ENCODE results near the gene PSMB4. TPM values are rescaled to one million over a fixed set of nuclear protein-coding genes. Genes with fewer than 3 reads are reported as not detected.

The PSMB4 gene
- total and polyA plus RNA-seq, 2 experiments from 2014 or later: 348 to 417 TPM

DNA sequence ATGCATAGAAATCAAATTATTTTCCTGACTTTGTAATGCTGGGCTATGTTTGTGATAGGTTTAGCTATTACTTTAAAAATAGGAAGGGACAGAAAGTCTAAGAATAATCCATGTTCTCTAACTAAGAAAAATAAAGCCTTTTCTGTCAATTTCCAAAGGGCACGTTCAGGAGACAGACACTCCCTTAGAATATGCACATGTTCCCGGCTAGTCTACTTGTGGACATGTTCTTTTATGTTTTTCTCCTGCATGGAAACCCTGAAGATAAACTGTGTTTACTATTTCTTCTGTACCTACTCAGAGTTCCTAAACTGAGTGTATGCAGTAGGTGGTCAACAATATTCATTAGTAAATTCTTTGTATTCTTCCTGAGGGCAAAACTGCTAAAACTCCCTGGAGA, 12.5 kb downstream of the PSMB4 start (continued):
- TF ChIP-seq, protein P1, sequence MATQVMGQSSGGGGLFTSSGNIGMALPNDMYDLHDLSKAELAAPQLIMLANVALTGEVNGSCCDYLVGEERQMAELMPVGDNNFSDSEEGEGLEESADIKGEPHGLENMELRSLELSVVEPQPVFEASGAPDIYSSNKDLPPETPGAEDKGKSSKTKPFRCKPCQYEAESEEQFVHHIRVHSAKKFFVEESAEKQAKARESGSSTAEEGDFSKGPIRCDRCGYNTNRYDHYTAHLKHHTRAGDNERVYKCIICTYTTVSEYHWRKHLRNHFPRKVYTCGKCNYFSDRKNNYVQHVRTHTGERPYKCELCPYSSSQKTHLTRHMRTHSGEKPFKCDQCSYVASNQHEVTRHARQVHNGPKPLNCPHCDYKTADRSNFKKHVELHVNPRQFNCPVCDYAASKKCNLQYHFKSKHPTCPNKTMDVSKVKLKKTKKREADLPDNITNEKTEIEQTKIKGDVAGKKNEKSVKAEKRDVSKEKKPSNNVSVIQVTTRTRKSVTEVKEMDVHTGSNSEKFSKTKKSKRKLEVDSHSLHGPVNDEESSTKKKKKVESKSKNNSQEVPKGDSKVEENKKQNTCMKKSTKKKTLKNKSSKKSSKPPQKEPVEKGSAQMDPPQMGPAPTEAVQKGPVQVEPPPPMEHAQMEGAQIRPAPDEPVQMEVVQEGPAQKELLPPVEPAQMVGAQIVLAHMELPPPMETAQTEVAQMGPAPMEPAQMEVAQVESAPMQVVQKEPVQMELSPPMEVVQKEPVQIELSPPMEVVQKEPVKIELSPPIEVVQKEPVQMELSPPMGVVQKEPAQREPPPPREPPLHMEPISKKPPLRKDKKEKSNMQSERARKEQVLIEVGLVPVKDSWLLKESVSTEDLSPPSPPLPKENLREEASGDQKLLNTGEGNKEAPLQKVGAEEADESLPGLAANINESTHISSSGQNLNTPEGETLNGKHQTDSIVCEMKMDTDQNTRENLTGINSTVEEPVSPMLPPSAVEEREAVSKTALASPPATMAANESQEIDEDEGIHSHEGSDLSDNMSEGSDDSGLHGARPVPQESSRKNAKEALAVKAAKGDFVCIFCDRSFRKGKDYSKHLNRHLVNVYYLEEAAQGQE (IDR thresholded peaks at IDR 0.05; ENCODE audit: unreplicated experiment): no peak
- TF ChIP-seq ZNF114 (CRISPR knock-in tag; IDR thresholded peaks at IDR 0.05) (no peak), JUNB (IDR thresholded peaks at IDR 0.05; ENCODE audit: unreplicated experiment) (no peak), ZNF331 (CRISPR knock-in tag; IDR thresholded peaks at IDR 0.05; ENCODE audit: low read depth) (no peak)

GRCh38 chr1:151416231-151416630, 16.9 kb downstream of the PSMB4 start:
- DNase-seq (ENCODE audit: low spot score) (no peak), ATAC-seq (no peak)
- peaks cover 5% of the 10 kb centered on the region for H3K27me3 Mint-ChIP-seq (ENCODE audit: insufficient read depth, low read depth, poor library complexity)
- H3K4me3 Mint-ChIP-seq: no peak overlapping the region
- Histone ChIP-seq H3K36me3 (ENCODE audit: insufficient read depth) (peaks cover 30% of the 10 kb centered on the region), H3K9me2 (ENCODE audit: insufficient read depth) (no peaks in the 10 kb centered on the region), H3K4me2 (no peak overlapping the region), H3K79me2 (replicated peaks; ENCODE audit: insufficient read depth) (no peaks in the 10 kb centered on the region), H3F3A (replicated peaks; ENCODE audit: low read depth) (no peaks in the 10 kb centered on the region; the same call in 1 of the 2 replicates), H3K27me3 (ENCODE audit: insufficient read depth) (no peaks in the 10 kb centered on the region), H4K20me1 (replicated peaks; ENCODE audit: insufficient read depth) (peaks cover 2% of the 10 kb centered on the region), H3K27ac (ENCODE audit: low read depth) (no peak overlapping the region), H3K4me3 (no peak overlapping the region), H2AFZ (no peak overlapping the region), H3K4me1 (ENCODE audit: insufficient read depth) (no peaks in the 10 kb centered on the region)
- H3K27ac Mint-ChIP-seq: no peak overlapping the region
- no peaks in the 10 kb centered on the region for H3K4me1 Mint-ChIP-seq
- TF ChIP-seq STAT1 (IDR thresholded peaks at IDR 0.05; ENCODE audit: unreplicated experiment) (no peak), ZNF331 (CRISPR knock-in tag; IDR thresholded peaks at IDR 0.05; ENCODE audit: low read depth) (no peak), CTCF (conservative IDR thresholded peaks at IDR 0.05; ENCODE audit: low read depth in 2 of 2) (no peak), ZNF462 (CRISPR knock-in tag; IDR thresholded peaks at IDR 0.05) (no peak), EZH2 (IDR thresholded peaks at IDR 0.05; ENCODE audit: low read depth, unreplicated experiment) (no peak), EZH2phosphoT487 (IDR thresholded peaks at IDR 0.05; ENCODE audit: unreplicated experiment) (no peak), JUNB (IDR thresholded peaks at IDR 0.05; ENCODE audit: unreplicated experiment) (no peak), POLR2AphosphoS5 (IDR thresholded peaks at IDR 0.05; ENCODE audit: low read depth) (no peak), CREB1 (CRISPR knock-in tag; IDR thresholded peaks at IDR 0.05; ENCODE audit: low read depth) (no peak), NANOG (IDR thresholded peaks at IDR 0.05; ENCODE audit: borderline replicate concordance) (no peak), ZNF114 (CRISPR knock-in tag; IDR thresholded peaks at IDR 0.05) (no peak)
- H3K9me3 Mint-ChIP-seq: no peaks in the 10 kb centered on the region
- H3K36me3 Mint-ChIP-seq (ENCODE audit: low read depth): peaks cover 70% of the 10 kb centered on the region

All from GM23338 (cell line).